Measurements from ENCODE around the gene BUB1B. TPM values are rescaled to one million over a fixed set of nuclear protein-coding genes. Genes with fewer than 3 reads are reported as not detected.

BUB1B gene
- total RNA-seq, 1 experiment from 2014 or later: 83.2 TPM

DNA sequence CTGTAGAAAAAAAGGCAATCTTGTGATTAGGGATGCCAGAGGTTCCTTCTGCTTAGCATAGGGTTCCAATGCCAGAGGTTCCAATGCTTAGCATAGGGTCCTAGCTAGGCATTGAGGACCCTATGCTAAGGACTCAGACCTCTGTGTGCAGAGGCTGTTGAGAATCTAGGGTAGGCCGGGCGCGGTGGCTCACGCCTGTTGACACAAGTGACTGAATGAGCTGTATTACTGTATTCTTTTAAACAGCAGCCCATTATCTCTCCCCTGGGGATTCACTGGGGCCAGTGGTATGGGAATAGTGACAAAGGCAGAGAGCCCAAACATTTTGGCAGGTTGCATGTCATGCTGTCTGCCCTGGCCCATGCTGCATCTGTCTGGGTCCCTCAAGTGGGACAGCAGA is 94.2 kb downstream of the BUB1B start:
- WGBS (ENCODE audit: extremely low coverage, insufficient read length, low lambda C conversion rate): no CpG with 5 or more reads among the region's 4 CpGs
- Mint-ChIP-seq H3K27me3 (ENCODE audit: low read depth) (peaks cover 41% of the 10 kb centered on the region), H3K4me1 (peaks cover 25 to 27% of the 10 kb centered on the region in 2 experiments), H3K27ac (no peak overlapping the region), H3K4me3 (no peak overlapping the region), H3K9me3 (no peaks in the 10 kb centered on the region; a peak in 1 of 5 replicates), H3K36me3 (ENCODE audit: insufficient read depth in 1 of 3, low read depth in 3 of 3) (peaks cover 0 to 3% (median 2%) of the 10 kb centered on the region in 3 experiments; a peak in 2 of 7 replicates)
- Histone ChIP-seq H2BK12ac (ENCODE audit: insufficient read length, low read depth, low read length) (no peak overlapping the region), H3K18ac (ENCODE audit: insufficient read length, low read depth, low read length) (no peak overlapping the region), H2BK20ac (ENCODE audit: low read depth, low read length, poor library complexity, severe bottlenecking) (no peak overlapping the region), H3K79me1 (ENCODE audit: insufficient read depth, low read depth, low read length, poor library complexity, severe bottlenecking) (no peaks in the 10 kb centered on the region), H4K91ac (ENCODE audit: insufficient read length, low read depth, low read length) (no peak overlapping the region), H2AFZ (ENCODE audit: low read length) (no peak overlapping the region), H3K4ac (ENCODE audit: low read depth, low read length) (no peak overlapping the region), H3K4me2 (ENCODE audit: insufficient read depth, insufficient read length, low read length) (no peak overlapping the region), H3K9me3 (ENCODE audit: control insufficient read depth, low read depth, low read length) (no peaks in the 10 kb centered on the region), H3K4me1 (ENCODE audit: insufficient read depth, low read length) (peaks cover 4% of the 10 kb centered on the region; the same call in 1 of the 2 replicates), H2BK15ac (ENCODE audit: low read depth, low read length) (no peak overlapping the region), H3K27me3 (ENCODE audit: insufficient read depth, low read length) (peaks cover 16% of the 10 kb centered on the region; the same call in 1 of the 2 replicates), H3K27ac (ENCODE audit: insufficient read length, low read depth, low read length) (no peak overlapping the region), H4K20me1 (ENCODE audit: control insufficient read depth, insufficient read depth, insufficient read length) (no peaks in the 10 kb centered on the region), H3K23ac (ENCODE audit: insufficient read length, low read depth, low read length) (no peak overlapping the region), H3K56ac (ENCODE audit: insufficient read length, low read depth, low read length) (no peak overlapping the region), H3K14ac (ENCODE audit: insufficient read depth, low read length) (no peak overlapping the region), H4K5ac (ENCODE audit: insufficient read length, low read depth, low read length) (no peak overlapping the region), H2BK5ac (ENCODE audit: insufficient read length, low read length) (no peak overlapping the region), H3K9ac (ENCODE audit: extremely low read depth, insufficient read length, low read length) (no peak overlapping the region), H4K8ac (replicated peaks; ENCODE audit: insufficient read length, low read depth, low read length) (no peak overlapping the region), H3K23me2 (ENCODE audit: insufficient read length, low read depth, low read length, poor library complexity, severe bottlenecking) (peaks cover 9% of the 10 kb centered on the region), H3K79me2 (ENCODE audit: insufficient read depth, low read length) (no peaks in the 10 kb centered on the region), H2AK5ac (ENCODE audit: insufficient read length, low read length) (no peak overlapping the region), H2BK120ac (ENCODE audit: low read depth, low read length, poor library complexity, severe bottlenecking) (no peak overlapping the region), H3T11ph (ENCODE audit: low read length) (no peak overlapping the region)
- TF ChIP-seq, protein P1, sequence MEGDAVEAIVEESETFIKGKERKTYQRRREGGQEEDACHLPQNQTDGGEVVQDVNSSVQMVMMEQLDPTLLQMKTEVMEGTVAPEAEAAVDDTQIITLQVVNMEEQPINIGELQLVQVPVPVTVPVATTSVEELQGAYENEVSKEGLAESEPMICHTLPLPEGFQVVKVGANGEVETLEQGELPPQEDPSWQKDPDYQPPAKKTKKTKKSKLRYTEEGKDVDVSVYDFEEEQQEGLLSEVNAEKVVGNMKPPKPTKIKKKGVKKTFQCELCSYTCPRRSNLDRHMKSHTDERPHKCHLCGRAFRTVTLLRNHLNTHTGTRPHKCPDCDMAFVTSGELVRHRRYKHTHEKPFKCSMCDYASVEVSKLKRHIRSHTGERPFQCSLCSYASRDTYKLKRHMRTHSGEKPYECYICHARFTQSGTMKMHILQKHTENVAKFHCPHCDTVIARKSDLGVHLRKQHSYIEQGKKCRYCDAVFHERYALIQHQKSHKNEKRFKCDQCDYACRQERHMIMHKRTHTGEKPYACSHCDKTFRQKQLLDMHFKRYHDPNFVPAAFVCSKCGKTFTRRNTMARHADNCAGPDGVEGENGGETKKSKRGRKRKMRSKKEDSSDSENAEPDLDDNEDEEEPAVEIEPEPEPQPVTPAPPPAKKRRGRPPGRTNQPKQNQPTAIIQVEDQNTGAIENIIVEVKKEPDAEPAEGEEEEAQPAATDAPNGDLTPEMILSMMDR (conservative IDR thresholded peaks at IDR 0.05): no peak
- DNase-seq: no peak

Measured in H9 (cell line).